Neural crest cell (in vitro differentiated cells): ENCODE measurements around the gene PRLR. TPM values are rescaled to one million over a fixed set of nuclear protein-coding genes. Genes with fewer than 3 reads are reported as not detected.
A peak's percentile ranks its signal among the peaks of the same experiment; 100 is the strongest.

Experiments used
- DNase-seq: peaks from one replicate; pipeline ENCODE4 v3.0.0; 2021; ENCODE audit warnings: low read depth, mixed read lengths, low spot score
- H3K27ac Mint-ChIP-seq: one replicate; pipeline ENCODE4 v1.8.0; 2021; ENCODE audit warnings: mild to moderate bottlenecking, mixed read lengths; ENCODE audit not compliant: unreplicated experiment
- H3K27me3 Mint-ChIP-seq: 2 replicates; pipeline ENCODE4 v1.8.0; 2021; ENCODE audit warnings: low read depth, mild to moderate bottlenecking, mixed read lengths
- H3K36me3 Mint-ChIP-seq: 2 replicates; pipeline ENCODE4 v1.8.0; 2021; ENCODE audit warnings: low read depth, mild to moderate bottlenecking, mixed read lengths
- H3K4me1 Mint-ChIP-seq: 2 replicates; pipeline ENCODE4 v1.8.0; 2021; ENCODE audit warnings: mixed read lengths
- H3K4me3 Mint-ChIP-seq: one replicate; pipeline ENCODE4 v1.8.0; 2021; ENCODE audit warnings: mild to moderate bottlenecking, mixed read lengths
- H3K9me3 Mint-ChIP-seq: 2 replicates; pipeline ENCODE4 v1.8.0; 2021; ENCODE audit warnings: mixed read lengths
- CTCF ChIP-seq: fragments of 200-600 bp; sonication (generic); conservative IDR thresholded peaks from 2 replicates; pipeline ENCODE4 v1.5.0; 2021; ENCODE audit warnings: antibody characterized with exemption, mild to moderate bottlenecking
- total RNA-seq: library from RNA; stranded (reverse); gene quantifications from 2 replicates; pipeline ENCODE4 v1.2.1, GENCODE V29; 2021

PRLR gene
- total RNA-seq, 1 donor from 2014 or later = 0.58 TPM

GRCh38 chr5:35233121-35233520, 2.8 kb upstream of the PRLR start:
- no peak for TF ChIP-seq CTCF
- Mint-ChIP-seq H3K9me3 (peaks cover 2% of the 10 kb centered on the region), H3K27me3 (peaks cover 32% of the 10 kb centered on the region), H3K4me3 (no peak overlapping the region), H3K36me3 (no peaks in the 10 kb centered on the region), H3K4me1 (peaks cover 17% of the 10 kb centered on the region), H3K27ac (no peak overlapping the region)
- DNase-seq = no peak

GRCh38 chr5:35232124-35232523, 1.8 kb upstream of the PRLR start:
- DNase-seq = no peak
- peaks cover 24% of the 10 kb centered on the region for H3K4me1 Mint-ChIP-seq
- peaks cover 42% of the 10 kb centered on the region for H3K27me3 Mint-ChIP-seq
- no peaks in the 10 kb centered on the region for H3K36me3 Mint-ChIP-seq
- no peak for TF ChIP-seq CTCF
- H3K4me3 Mint-ChIP-seq = peak overlapping the region; percentile 48
- no peaks in the 10 kb centered on the region for H3K9me3 Mint-ChIP-seq
- no peak overlapping the region for H3K27ac Mint-ChIP-seq

GRCh38 chr5:35229076-35230037, 930 bp downstream of the PRLR start:
- peaks cover 50% of the 10 kb centered on the region for H3K27me3 Mint-ChIP-seq
- H3K4me1 Mint-ChIP-seq = peaks cover 24% of the 10 kb centered on the region
- no peak overlapping the region for H3K27ac Mint-ChIP-seq
- H3K9me3 Mint-ChIP-seq = no peaks in the 10 kb centered on the region
- no peaks in the 10 kb centered on the region for H3K36me3 Mint-ChIP-seq
- peak overlapping the region; percentile 86 for H3K4me3 Mint-ChIP-seq
- TF ChIP-seq CTCF = peak; percentile 56
- no peak for DNase-seq

- DNase-seq = no peak
- no peaks in the 10 kb centered on the region for H3K9me3 Mint-ChIP-seq
- H3K36me3 Mint-ChIP-seq = no peaks in the 10 kb centered on the region
- H3K27ac Mint-ChIP-seq = no peak overlapping the region
- TF ChIP-seq CTCF = no peak
- peaks cover 52% of the 10 kb centered on the region for H3K27me3 Mint-ChIP-seq
- H3K4me3 Mint-ChIP-seq = no peak overlapping the region
- peaks cover 24% of the 10 kb centered on the region for H3K4me1 Mint-ChIP-seq
Observed at GRCh38 chr5:35228310-35228709, 2.0 kb downstream of the PRLR start.

- no peak for TF ChIP-seq CTCF
- DNase-seq = no peak
- Mint-ChIP-seq H3K4me1 (peaks cover 24% of the 10 kb centered on the region), H3K27me3 (peaks cover 52% of the 10 kb centered on the region), H3K9me3 (no peaks in the 10 kb centered on the region), H3K27ac (no peak overlapping the region), H3K36me3 (no peaks in the 10 kb centered on the region), H3K4me3 (peak overlapping the region; percentile 11)
Observed at GRCh38 chr5:35227720-35228119, 2.6 kb downstream of the PRLR start.
